ENCODE data around the gene DTYMK. TPM values are rescaled to one million over a fixed set of nuclear protein-coding genes. Genes with fewer than 3 reads are reported as not detected.

DTYMK gene
- total RNA-seq, 1 donor = 14.1 TPM

DNA sequence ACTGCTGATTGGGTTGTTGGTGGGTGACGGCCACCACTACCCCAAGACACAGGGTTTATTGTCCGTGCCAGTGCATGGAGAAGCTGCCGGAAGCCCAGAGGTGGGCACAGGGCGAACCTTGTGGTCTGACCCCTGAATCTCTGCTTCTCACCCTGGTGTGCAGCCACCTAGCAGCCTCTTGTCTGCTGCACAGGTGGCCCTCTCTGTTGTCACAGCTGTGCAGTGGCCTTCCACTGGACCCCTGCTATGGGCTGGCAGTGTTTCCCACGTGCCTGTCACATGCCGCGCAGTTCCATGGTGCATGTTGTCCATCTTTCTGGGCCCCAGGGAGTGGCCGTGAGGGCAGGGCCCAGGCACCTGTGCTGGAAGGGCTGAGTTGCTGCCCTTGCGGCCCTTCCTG, 33.9 kb downstream of the DTYMK start:
- Histone ChIP-seq H3K4me1 (ENCODE audit: insufficient read depth, low read length) (no peaks in the 10 kb centered on the region), H3K9me3 (ENCODE audit: low read depth, low read length) (no peaks in the 10 kb centered on the region), H3K4me3 (ENCODE audit: insufficient read depth, low read length) (no peak overlapping the region), H3K27me3 (ENCODE audit: insufficient read depth, low read length) (no peaks in the 10 kb centered on the region), H3K27ac (ENCODE audit: low read depth, low read length) (no peak overlapping the region), H3K36me3 (ENCODE audit: insufficient read depth, low read length) (peaks cover 42% of the 10 kb centered on the region), H3K79me2 (ENCODE audit: insufficient read depth, low read length) (peaks cover 54% of the 10 kb centered on the region), H2AFZ (ENCODE audit: low read length) (no peak overlapping the region), H3K4me2 (ENCODE audit: insufficient read depth, low read length) (no peak overlapping the region), H4K20me1 (ENCODE audit: insufficient read depth, low read length) (peaks cover 41% of the 10 kb centered on the region)
- TF ChIP-seq, protein P1, sequence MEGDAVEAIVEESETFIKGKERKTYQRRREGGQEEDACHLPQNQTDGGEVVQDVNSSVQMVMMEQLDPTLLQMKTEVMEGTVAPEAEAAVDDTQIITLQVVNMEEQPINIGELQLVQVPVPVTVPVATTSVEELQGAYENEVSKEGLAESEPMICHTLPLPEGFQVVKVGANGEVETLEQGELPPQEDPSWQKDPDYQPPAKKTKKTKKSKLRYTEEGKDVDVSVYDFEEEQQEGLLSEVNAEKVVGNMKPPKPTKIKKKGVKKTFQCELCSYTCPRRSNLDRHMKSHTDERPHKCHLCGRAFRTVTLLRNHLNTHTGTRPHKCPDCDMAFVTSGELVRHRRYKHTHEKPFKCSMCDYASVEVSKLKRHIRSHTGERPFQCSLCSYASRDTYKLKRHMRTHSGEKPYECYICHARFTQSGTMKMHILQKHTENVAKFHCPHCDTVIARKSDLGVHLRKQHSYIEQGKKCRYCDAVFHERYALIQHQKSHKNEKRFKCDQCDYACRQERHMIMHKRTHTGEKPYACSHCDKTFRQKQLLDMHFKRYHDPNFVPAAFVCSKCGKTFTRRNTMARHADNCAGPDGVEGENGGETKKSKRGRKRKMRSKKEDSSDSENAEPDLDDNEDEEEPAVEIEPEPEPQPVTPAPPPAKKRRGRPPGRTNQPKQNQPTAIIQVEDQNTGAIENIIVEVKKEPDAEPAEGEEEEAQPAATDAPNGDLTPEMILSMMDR (IDR thresholded peaks at IDR 0.05; ENCODE audit: extremely low read depth, low read depth, low read length) = no peak
- no peak for DNase-seq (ENCODE audit: insufficient read length, low spot score, missing footprints)

DNA sequence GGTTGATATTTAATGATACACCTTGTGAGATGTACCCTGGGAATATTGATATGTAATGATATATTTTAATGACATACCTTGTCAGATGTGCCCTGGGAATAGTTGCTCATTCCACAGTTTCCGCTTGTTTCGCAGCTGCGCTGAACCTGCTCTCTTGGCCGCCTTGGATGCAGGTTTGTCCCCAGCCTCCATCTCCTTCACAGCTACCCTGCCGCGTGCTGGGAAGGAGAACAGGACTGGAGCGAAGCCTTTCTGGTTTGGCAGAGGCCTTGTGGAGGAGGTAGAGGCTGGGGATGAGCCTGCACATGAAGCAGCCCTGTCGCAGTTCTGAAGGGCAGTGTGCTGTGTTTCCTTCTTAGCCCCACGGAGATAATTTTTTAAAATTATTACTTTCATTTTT, 34.5 kb downstream of the DTYMK start:
- Histone ChIP-seq H3K27me3 (ENCODE audit: insufficient read depth, low read length) (no peaks in the 10 kb centered on the region), H3K36me3 (ENCODE audit: insufficient read depth, low read length) (peaks cover 40% of the 10 kb centered on the region), H4K20me1 (ENCODE audit: insufficient read depth, low read length) (peaks cover 42% of the 10 kb centered on the region), H3K9me3 (ENCODE audit: low read depth, low read length) (no peaks in the 10 kb centered on the region), H3K27ac (ENCODE audit: low read depth, low read length) (no peak overlapping the region), H3K4me2 (ENCODE audit: insufficient read depth, low read length) (no peak overlapping the region), H2AFZ (ENCODE audit: low read length) (no peak overlapping the region), H3K79me2 (ENCODE audit: insufficient read depth, low read length) (peaks cover 55% of the 10 kb centered on the region), H3K4me1 (ENCODE audit: insufficient read depth, low read length) (no peaks in the 10 kb centered on the region), H3K4me3 (ENCODE audit: insufficient read depth, low read length) (no peak overlapping the region)
- TF ChIP-seq, protein P1 (IDR thresholded peaks at IDR 0.05; ENCODE audit: extremely low read depth, low read depth, low read length) = no peak
- DNase-seq (ENCODE audit: insufficient read length, low spot score, missing footprints) = no peak

DNA sequence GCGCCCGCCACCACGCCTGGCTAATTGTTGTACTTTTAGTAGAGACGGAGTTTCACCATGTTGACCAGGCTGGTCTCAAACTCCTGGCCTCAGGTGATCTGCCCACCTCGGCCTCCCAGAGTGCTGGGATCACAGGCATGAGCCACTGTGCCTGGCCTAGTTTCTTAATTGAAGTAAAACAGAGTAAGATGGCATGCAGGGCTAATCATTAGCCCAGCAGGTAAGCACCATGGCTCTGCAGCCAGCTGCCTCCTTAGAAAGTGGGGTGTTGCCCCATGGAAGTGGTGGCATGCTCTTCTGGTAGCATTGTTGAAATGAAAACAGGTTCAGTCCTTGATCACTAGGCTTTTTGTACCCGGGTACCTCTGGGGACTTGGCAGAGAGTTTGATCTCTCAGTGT, 36.7 kb downstream of the DTYMK start:
- no peak for DNase-seq (ENCODE audit: insufficient read length, low spot score, missing footprints)
- Histone ChIP-seq H4K20me1 (ENCODE audit: insufficient read depth, low read length) (peaks cover 62% of the 10 kb centered on the region), H3K4me1 (ENCODE audit: insufficient read depth, low read length) (no peaks in the 10 kb centered on the region), H3K4me2 (ENCODE audit: insufficient read depth, low read length) (no peak overlapping the region), H3K36me3 (ENCODE audit: insufficient read depth, low read length) (peaks cover 43% of the 10 kb centered on the region), H3K4me3 (ENCODE audit: insufficient read depth, low read length) (no peak overlapping the region), H3K79me2 (ENCODE audit: insufficient read depth, low read length) (peaks cover 77% of the 10 kb centered on the region), H3K9me3 (ENCODE audit: low read depth, low read length) (no peaks in the 10 kb centered on the region), H3K27ac (ENCODE audit: low read depth, low read length) (no peak overlapping the region), H2AFZ (ENCODE audit: low read length) (no peak overlapping the region), H3K27me3 (ENCODE audit: insufficient read depth, low read length) (no peaks in the 10 kb centered on the region)
- TF ChIP-seq, protein P1 (IDR thresholded peaks at IDR 0.05; ENCODE audit: extremely low read depth, low read depth, low read length) = no peak

DNA sequence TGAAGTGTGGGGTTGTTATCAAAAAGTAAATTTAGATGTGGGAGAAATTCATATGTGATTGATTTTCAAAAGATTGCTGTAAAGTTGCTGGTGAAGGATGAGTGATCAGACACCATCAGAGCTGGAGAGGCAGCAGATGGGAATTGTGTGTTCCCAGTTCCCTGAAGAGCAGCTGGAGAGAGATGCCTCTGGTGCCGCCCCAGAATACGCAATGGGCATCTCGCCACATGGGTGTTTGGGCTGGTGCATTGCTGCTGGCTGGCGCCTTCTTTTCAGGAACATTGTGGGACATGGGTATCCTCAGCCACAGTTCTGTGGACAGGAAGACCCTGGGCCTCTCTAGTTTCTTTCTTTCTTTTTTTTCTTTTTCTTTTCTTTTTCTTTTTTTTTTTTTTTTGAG, 37.2 kb downstream of the DTYMK start:
- no peak overlapping the region for H3K4me3 ChIP-seq (ENCODE audit: insufficient read depth, low read length)
- H3K36me3 ChIP-seq (ENCODE audit: insufficient read depth, low read length) = peaks cover 39% of the 10 kb centered on the region
- no peaks in the 10 kb centered on the region for H3K4me1 ChIP-seq (ENCODE audit: insufficient read depth, low read length)
- H3K27ac ChIP-seq (ENCODE audit: low read depth, low read length) = no peak overlapping the region
- DNase-seq (ENCODE audit: insufficient read length, low spot score, missing footprints) = no peak
- peaks cover 81% of the 10 kb centered on the region for H3K79me2 ChIP-seq (ENCODE audit: insufficient read depth, low read length)
- no peak overlapping the region for H2AFZ ChIP-seq (ENCODE audit: low read length)
- no peaks in the 10 kb centered on the region for H3K9me3 ChIP-seq (ENCODE audit: low read depth, low read length)
- H3K27me3 ChIP-seq (ENCODE audit: insufficient read depth, low read length) = no peaks in the 10 kb centered on the region
- peaks cover 63% of the 10 kb centered on the region for H4K20me1 ChIP-seq (ENCODE audit: insufficient read depth, low read length)
- TF ChIP-seq, protein P1 (IDR thresholded peaks at IDR 0.05; ENCODE audit: extremely low read depth, low read depth, low read length) = no peak
- H3K4me2 ChIP-seq (ENCODE audit: insufficient read depth, low read length) = no peak overlapping the region

Measured in osteoblast (primary cell).